Measurements from ENCODE around the gene RTN1. TPM values are rescaled to one million over a fixed set of nuclear protein-coding genes. Genes with fewer than 3 reads are reported as not detected.

RTN1 gene
- total RNA-seq, 8 experiments from 2014 or later, result 0.17 to 384 (median 179) TPM

DNA sequence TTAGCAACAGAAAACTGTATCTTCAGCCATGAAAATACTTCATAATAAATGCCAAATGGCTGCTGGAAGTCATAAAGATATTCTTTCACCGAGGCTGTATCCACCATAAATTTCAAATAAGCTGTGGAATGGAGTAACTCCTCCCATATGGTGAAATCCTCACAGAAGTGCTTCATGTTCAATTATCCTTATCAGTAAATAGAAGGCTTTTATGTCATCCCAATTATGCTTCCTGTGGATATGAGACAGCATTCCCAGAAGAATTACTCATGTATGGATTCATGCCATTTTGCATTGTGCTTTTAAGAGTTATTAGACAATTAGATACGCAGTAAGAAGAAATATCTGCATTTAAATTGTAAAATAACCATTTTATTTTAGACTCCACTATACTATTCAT lies 99.0 kb downstream of the RTN1 start:
- Histone ChIP-seq H3K4me3 (no peak overlapping the region), H3K4me1 (replicated peaks in 1 of 2) (peaks cover 7 to 20% of the 10 kb centered on the region in 2 donors), H3K27ac (no peak overlapping the region)
- WGBS, 10 experiments, result 0 to 67% (median 44%) methylated on average over 1 to 2 of the region's 2 CpGs
- ATAC-seq (replicated peaks in 6 of 8), result peak in 5 of 8 experiments; percentile 47 to 93 (median 73)
- in situ Hi-C loops (cut with MboI; ENCODE audit: low pct_unique_long_range_greater_than_20kb in 2 of 9, low sequenced_read_pairs in 9 of 9, unreplicated experiment in 9 of 9), result no loop called here

DNA sequence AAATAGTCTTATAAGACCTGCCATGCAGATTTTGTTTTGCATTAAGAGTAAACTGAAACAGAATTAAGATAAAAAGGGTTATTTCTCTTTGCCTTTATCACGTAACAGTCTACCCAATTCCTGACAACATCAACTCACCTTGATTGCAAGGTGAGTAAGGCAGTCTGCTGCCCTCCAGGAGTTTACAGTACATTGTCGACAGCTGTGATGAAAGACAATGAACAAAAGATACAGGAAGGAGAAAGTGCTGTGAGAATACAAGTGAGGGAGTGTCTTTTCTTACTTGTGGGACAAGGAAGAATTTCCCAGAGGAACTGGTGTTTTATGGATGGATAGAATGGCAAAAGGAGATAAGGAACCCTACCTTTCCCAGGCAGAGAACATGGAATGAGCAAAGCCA lies 101.0 kb downstream of the RTN1 start:
- in situ Hi-C loops (cut with MboI; ENCODE audit: low pct_unique_long_range_greater_than_20kb in 2 of 9, low sequenced_read_pairs in 9 of 9, unreplicated experiment in 9 of 9), result no loop called here
- ATAC-seq (replicated peaks in 6 of 8), result no peak

DNA sequence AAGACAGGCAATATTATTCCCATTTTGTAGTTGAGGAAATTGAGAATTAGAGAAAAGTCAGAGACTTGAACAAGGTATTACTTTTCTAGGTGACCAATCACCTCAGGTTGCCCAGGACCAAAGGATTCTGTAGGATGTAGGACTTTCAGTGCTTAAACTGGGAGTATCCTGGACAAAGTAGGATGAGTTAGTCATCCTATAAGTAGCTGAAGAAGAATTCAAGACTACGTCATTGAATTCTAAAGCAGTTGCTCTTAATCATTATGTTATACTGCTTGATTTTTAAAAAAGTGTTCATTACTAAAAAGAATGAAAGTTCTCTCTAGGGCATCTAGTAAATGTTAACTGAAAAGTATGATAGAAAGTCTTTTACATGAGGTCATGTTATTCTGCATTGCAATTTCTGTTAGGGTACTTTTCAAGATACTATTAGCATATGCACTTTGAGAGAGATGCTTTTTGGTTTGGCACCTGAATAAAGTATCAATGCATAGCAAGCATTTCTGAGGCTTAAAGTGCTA lies 101.7 kb downstream of the RTN1 start:
- H3K27ac ChIP-seq, result no peak overlapping the region
- WGBS, 10 experiments, result 50 to 100% (median 94%) methylated on average over 1 of the region's 1 CpG; no CpG with 5 or more reads in 4 of the 10 experiments
- in situ Hi-C loops (cut with MboI; ENCODE audit: low pct_unique_long_range_greater_than_20kb in 2 of 9, low sequenced_read_pairs in 9 of 9, unreplicated experiment in 9 of 9), result no loop called here
- no peak for ATAC-seq (replicated peaks in 6 of 8)
- H3K4me3 ChIP-seq, result no peak overlapping the region
- peaks cover 7 to 20% of the 10 kb centered on the region in 2 donors for H3K4me1 ChIP-seq (replicated peaks in 1 of 2)

More for the DNA sequence above, 101.0 kb downstream of the RTN1 start:
- 0 to 100% (median 88%) methylated on average over 1 to 2 of the region's 2 CpGs; no CpG with 5 or more reads in 1 of the 10 experiments for WGBS, 10 experiments
- H3K4me3 ChIP-seq, result no peak overlapping the region
- no peak overlapping the region for H3K27ac ChIP-seq
- H3K4me1 ChIP-seq (replicated peaks in 1 of 2), result peaks cover 7 to 20% of the 10 kb centered on the region in 2 donors

DNA sequence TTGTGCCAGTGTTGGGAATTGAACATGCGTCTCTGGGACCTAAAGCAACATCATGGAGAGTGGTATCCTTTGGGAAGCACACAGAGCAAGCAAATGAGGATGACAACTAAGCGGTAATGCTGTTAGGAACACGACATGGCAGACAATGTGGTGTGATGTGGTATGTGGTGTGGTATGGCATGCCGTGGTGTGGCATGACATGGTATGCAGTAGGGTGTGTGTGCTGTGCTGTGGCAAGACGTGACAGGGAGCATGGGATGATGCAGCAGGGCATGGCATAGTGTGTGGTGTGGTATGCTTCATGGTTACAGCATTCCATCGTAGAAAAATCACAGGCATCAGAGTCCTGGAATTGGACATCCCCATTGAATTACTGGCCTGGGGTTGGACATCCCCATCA lies 108.7 kb downstream of the RTN1 start:
- no peak overlapping the region for H3K4me3 ChIP-seq
- H3K4me1 ChIP-seq (replicated peaks in 1 of 2), result peaks cover 0 to 12% of the 10 kb centered on the region in 2 donors
- H3K27ac ChIP-seq, result no peak overlapping the region
- in situ Hi-C loops (cut with MboI; ENCODE audit: low pct_unique_long_range_greater_than_20kb in 2 of 9, low sequenced_read_pairs in 9 of 9, unreplicated experiment in 9 of 9), result no loop called here
- WGBS, 10 experiments, result 27 to 100% (median 71%) methylated on average over 1 to 6 of the region's 6 CpGs; no CpG with 5 or more reads in 2 of the 10 experiments
- no peak for ATAC-seq (replicated peaks in 6 of 8)

DNA sequence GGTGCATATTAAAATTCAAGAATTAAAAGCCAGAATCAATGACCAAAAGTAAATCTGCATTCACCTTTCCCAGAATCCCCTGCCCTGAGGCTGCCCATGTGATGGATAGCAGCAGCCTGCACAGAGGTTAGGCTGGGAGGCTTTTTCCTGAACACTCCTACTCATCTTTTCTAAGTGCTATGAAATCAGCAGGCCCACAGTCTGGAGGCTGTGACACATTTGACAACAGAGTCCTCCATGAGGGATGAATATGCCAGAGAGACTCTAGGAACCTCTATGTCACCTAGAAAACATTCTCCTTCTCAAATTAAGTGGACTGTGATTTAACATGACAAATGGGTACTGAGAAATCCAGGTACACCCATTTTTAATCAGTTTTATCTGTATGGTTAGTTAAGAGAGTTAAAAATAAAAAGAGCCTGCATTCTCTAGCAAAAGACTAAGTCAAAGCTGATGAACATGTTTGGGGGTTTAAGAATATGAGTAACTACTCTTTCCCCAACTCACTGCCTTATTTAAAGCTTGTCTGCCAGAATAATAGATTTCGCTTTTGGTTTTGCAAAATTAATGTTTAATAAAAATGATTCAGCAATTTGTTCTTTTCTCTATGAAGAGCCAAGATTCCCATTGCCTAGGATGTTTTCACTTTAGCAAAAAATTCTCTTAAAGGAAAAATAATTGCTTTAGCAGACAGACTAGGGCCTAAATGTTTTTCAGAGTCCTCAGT lies 115.0 kb downstream of the RTN1 start:
- ATAC-seq (replicated peaks in 6 of 8), result peak in 5 of 8 experiments; percentile 99 to 100 (median 100)
- Histone ChIP-seq H3K27ac (no peak overlapping the region), H3K4me3 (no peak overlapping the region), H3K4me1 (replicated peaks in 1 of 2) (peaks cover 7 to 19% of the 10 kb centered on the region in 2 donors)
- 0 to 90% (median 0%) methylated on average over 1 of the region's 1 CpG; no CpG with 5 or more reads in 3 of the 10 experiments for WGBS, 10 experiments
- in situ Hi-C loops (cut with MboI; ENCODE audit: low pct_unique_long_range_greater_than_20kb in 2 of 9, low sequenced_read_pairs in 9 of 9, unreplicated experiment in 9 of 9), result no loop called here

DNA sequence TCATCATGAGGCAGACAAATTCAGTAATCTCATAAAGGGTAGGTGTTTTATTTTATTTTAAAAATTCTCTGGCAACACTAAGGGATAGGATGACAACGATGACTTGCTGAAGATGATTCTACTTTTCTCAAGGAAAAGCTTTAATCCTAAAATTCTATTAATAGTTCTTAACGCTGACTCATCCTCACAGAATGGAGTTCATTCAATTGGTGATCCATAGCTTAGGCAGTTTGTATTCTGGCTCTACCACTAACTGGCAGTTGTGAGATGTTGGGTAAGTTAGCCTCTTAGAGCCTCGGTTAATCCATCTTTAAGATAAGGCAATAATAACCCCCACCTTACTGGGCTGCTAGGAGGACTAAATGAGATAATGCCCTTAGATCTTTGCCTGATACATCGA lies 116.3 kb downstream of the RTN1 start:
- Histone ChIP-seq H3K4me1 (replicated peaks in 1 of 2) (peaks cover 7 to 19% of the 10 kb centered on the region in 2 donors), H3K27ac (no peak overlapping the region), H3K4me3 (no peak overlapping the region)
- in situ Hi-C loops (cut with MboI; ENCODE audit: low pct_unique_long_range_greater_than_20kb in 2 of 9, low sequenced_read_pairs in 9 of 9, unreplicated experiment in 9 of 9), result no loop called here
- ATAC-seq (replicated peaks in 6 of 8), result no peak
- WGBS, 10 experiments, result 21 to 100% (median 74%) methylated on average over 2 to 4 of the region's 4 CpGs; no CpG with 5 or more reads in 2 of the 10 experiments

DNA sequence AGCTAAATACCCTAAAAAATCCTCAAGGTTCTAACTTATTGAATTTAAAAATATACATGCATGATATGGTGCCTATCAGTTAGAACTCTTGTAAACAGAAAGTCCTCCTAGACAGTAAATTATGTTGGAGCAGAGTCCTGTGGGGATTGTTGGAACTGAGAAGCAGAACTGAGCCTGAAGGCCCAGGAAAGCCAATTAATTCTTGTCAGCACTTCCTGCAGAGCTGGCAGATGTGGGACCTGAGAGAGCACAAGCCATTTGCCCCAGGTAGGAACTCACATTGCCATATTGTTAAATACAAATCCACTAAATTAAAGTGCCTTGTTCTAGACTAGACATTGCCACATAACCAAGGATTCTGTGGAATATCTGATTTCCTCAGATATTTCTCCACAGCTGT lies 117.1 kb downstream of the RTN1 start:
- in situ Hi-C loops (cut with MboI; ENCODE audit: low pct_unique_long_range_greater_than_20kb in 2 of 9, low sequenced_read_pairs in 9 of 9, unreplicated experiment in 9 of 9), result no loop called here
- H3K27ac ChIP-seq, result no peak overlapping the region
- peaks cover 7 to 19% of the 10 kb centered on the region in 2 donors for H3K4me1 ChIP-seq (replicated peaks in 1 of 2)
- H3K4me3 ChIP-seq, result no peak overlapping the region
- peak in 2 of 8 experiments; percentile 42 to 46 for ATAC-seq (replicated peaks in 6 of 8)

DNA sequence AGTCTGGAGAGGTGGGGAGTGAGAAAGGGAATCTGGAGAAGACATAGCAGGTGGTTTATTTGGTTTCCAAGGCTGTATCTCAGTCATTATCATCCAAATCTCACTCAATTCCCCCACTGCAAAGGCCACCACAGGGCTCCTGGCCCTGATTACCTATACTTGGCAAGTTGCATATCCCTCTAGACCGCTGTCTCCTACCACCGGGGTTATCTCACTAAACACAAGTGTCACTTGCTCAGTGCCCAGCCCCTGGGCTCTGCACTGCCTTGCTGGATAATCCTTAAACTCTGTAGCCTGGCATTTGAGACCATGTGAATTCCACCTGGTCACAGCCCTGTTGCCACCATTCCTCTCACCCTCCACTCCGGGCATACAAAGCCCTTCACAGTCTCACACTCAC lies 119.0 kb downstream of the RTN1 start:
- H3K4me1 ChIP-seq (replicated peaks in 1 of 2), result peaks cover 7 to 19% of the 10 kb centered on the region in 2 donors
- no peak for ATAC-seq (replicated peaks in 6 of 8)
- in situ Hi-C loops (cut with MboI; ENCODE audit: low pct_unique_long_range_greater_than_20kb in 2 of 9, low sequenced_read_pairs in 9 of 9, unreplicated experiment in 9 of 9), result no loop called here
- no peak overlapping the region for H3K4me3 ChIP-seq
- H3K27ac ChIP-seq, result no peak overlapping the region
- 47 to 100% (median 80%) methylated on average over 1 to 3 of the region's 3 CpGs; no CpG with 5 or more reads in 3 of the 10 experiments for WGBS, 10 experiments

DNA sequence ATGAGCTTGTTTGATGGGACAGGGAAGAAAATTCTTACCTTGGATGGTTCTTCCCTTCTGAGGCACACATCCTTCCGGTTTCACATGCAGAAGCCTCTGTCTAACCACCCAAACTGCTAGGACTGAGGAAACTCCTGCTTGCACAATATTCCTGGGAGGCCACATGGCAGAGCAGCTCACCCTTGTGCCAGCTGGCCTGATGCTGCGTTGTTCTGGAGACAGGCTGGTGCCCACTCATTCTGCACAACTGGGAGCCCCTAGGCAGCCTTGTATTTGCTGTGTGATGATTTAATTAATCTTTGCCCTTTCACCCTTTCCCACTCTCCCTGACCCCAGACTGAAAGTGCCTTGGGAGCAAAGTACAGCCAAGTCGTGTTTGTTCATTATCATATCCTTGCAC lies 130.8 kb downstream of the RTN1 start:
- no peak overlapping the region for H3K4me3 ChIP-seq
- no peaks in the 10 kb centered on the region for H3K4me1 ChIP-seq (replicated peaks in 1 of 2)
- no peak for ATAC-seq (replicated peaks in 6 of 8)
- no peak overlapping the region for H3K27ac ChIP-seq
- in situ Hi-C loops (cut with MboI; ENCODE audit: low pct_unique_long_range_greater_than_20kb in 2 of 9, low sequenced_read_pairs in 9 of 9, unreplicated experiment in 9 of 9), result no loop called here
- WGBS, 10 experiments, result 14 to 92% (median 68%) methylated on average over 1 to 3 of the region's 3 CpGs; no CpG with 5 or more reads in 2 of the 10 experiments

DNA sequence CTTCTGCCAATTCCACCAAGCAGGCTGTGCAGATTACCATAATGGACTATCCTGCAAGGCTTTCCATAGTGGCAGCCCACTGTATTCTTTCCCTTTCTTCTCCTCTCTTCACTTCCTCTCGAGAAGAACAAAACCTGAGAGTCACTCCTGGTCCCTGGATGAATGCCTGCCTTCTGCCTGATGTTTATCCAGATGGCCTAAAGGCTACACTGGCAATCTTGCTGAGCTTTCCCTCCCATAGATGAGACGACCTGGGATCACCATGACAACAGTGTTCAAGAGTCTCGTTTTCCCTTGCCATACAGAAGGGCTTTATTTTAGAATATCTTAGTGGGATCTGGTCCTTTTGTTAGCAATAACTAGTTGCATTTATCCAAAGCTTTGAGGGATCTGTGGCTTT lies 142.3 kb downstream of the RTN1 start:
- in situ Hi-C loops (cut with MboI; ENCODE audit: low pct_unique_long_range_greater_than_20kb in 2 of 9, low sequenced_read_pairs in 9 of 9, unreplicated experiment in 9 of 9), result no loop called here
- 0 to 60% (median 4%) methylated on average over 1 to 3 of the region's 3 CpGs for WGBS, 10 experiments

DNA sequence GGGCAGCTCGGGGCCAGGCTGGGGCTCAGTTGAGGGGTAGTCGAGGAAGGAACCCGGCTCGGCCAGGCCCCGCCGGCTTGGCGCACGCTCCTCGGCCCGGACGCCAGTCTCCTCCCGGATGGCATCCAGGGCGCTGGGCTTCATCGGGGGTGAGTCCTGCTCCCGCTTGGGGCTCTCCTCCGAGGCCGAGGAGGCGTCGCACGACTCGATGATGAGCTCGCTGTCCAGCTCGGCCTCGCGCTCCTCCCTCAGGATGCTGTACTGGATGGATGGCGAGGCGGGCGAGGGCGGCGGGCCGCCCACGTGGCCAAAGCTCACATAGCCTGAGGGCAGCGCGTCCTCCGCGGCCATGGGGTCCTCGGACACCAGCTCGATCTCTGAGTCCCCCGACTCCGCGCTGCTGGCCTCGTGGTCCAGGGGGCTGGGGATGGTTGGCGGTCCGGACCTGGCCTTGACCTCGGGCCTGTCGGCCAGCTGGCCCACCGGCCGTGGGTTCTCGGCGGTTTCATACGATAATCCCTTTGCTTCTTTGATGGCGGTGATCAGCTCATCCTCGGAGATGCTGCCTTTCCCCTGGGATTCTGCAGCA lies 143.4 kb downstream of the RTN1 start:
- Histone ChIP-seq H3K4me1 (replicated peaks in 1 of 2) (peaks cover 6 to 7% of the 10 kb centered on the region in 2 donors), H3K4me3 (no peak overlapping the region), H3K27ac (no peak overlapping the region)
- in situ Hi-C loops (cut with MboI; ENCODE audit: low pct_unique_long_range_greater_than_20kb in 2 of 9, low sequenced_read_pairs in 9 of 9, unreplicated experiment in 9 of 9), result no loop called here
- ATAC-seq (replicated peaks in 6 of 8), result no peak
- WGBS, 10 experiments, result 83 to 100% (median 90%) methylated on average over 6 to 9 of the region's 53 CpGs; no CpG with 5 or more reads in 6 of the 10 experiments

More for the DNA sequence above, 142.3 kb downstream of the RTN1 start:
- peaks cover 6 to 7% of the 10 kb centered on the region in 2 donors for H3K4me1 ChIP-seq (replicated peaks in 1 of 2)
- no peak overlapping the region for H3K4me3 ChIP-seq
- H3K27ac ChIP-seq, result no peak overlapping the region
- peak in 4 of 8 experiments; percentile 31 to 85 (median 44) for ATAC-seq (replicated peaks in 6 of 8)

DNA sequence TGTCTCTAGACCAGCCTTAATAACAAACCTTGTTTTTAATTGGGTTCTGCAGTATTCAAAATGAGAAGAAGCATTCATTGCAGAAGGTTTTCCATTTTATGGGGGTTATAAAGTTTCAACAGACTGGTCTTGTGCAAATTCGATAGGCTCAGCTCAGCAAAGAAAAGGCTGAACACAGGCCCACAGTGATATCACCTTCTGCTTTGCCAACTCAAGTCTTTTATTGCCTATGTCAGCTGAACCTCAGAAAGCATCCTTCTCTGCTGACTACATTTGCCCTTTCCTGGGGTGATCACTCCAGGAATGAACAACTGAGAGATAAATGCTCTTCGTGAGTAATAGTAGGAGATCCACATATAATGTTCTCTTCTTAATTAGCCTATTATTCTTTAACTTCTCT lies 159.5 kb downstream of the RTN1 start:
- H3K4me1 ChIP-seq (replicated peaks in 1 of 2), result peaks cover 7 to 9% of the 10 kb centered on the region in 2 donors
- 0 to 93% (median 9%) methylated on average over 1 to 2 of the region's 2 CpGs; no CpG with 5 or more reads in 3 of the 10 experiments for WGBS, 10 experiments
- peak in 1 of 8 experiments; percentile 34 for ATAC-seq (replicated peaks in 6 of 8)
- H3K4me3 ChIP-seq, result no peak overlapping the region
- in situ Hi-C loops (cut with MboI; ENCODE audit: low pct_unique_long_range_greater_than_20kb in 2 of 9, low sequenced_read_pairs in 9 of 9, unreplicated experiment in 9 of 9), result loop anchor here in 1 of 9 experiments (25.0 kb wide), 1 partner anchor 201 kb away; the partner anchor contains the start of gene LRRC9
- H3K27ac ChIP-seq, result no peak overlapping the region

Measured in motor neuron (in vitro differentiated cells).